G401 (cell line): ENCODE results near the gene MPV17L. TPM values are rescaled to one million over a fixed set of nuclear protein-coding genes. Genes with fewer than 3 reads are reported as not detected.
"Not testable (repeated sequence)": the region's sequence is repeated elsewhere in the genome, so short reads cannot be mapped to it uniquely, and the experiment has no call there.

ENCODE experiments used
- DNase-seq: peaks from one replicate; pipeline ENCODE4 v3.0.0-alpha.2; 2015; ENCODE audit warnings: low spot score
- in situ Hi-C: cut with HindIII; loops from 2 replicates; pipeline ENCODE4 v1.10.0; 2016; ENCODE audit warnings: low sequenced_read_pairs, mixed read lengths
- total RNA-seq: library from RNA; depleted of rRNA; stranded (reverse); fragments of >200 nt; shearing (Covaris generic); gene quantifications from 2 replicates; pipeline ENCODE4 v1.2.3, GENCODE V29; 2014; rRNA removed

MPV17L gene
- 5.2 and 6.7 TPM in 2 replicates for total RNA-seq

GRCh38 chr16:15395631-15396508, at the start of gene MPV17L:
Gene MPV17L, plus strand, starts transcription at chr16:15395754. Its CDS starts 144 bp downstream, at chr16:15395898.
- peak; percentile 64 for DNase-seq

GRCh38 chr16:15348721-15349120, 46.8 kb upstream of the MPV17L start:
- in situ Hi-C loops, DNase-seq: not testable (repeated sequence)

More at GRCh38 chr16:15395631-15396508, at the start of gene MPV17L:
- in situ Hi-C loops, result not testable (repeated sequence)

- in situ Hi-C loops, DNase-seq: not testable (repeated sequence)
Measured at GRCh38 chr16:15351251-15351650, 44.3 kb upstream of the MPV17L start.

GRCh38 chr16:15351745-15352144, 43.8 kb upstream of the MPV17L start:
- in situ Hi-C loops, DNase-seq: not testable (repeated sequence)

- in situ Hi-C loops, result not testable (repeated sequence)
Measured at GRCh38 chr16:15352852-15353251, 42.7 kb upstream of the MPV17L start.

GRCh38 chr16:15354846-15355245, 40.7 kb upstream of the MPV17L start:
- DNase-seq, in situ Hi-C loops: not testable (repeated sequence)

More at GRCh38 chr16:15352852-15353251, 42.7 kb upstream of the MPV17L start:
- not testable (repeated sequence) for DNase-seq

GRCh38 chr16:15357495-15357894, 38.1 kb upstream of the MPV17L start:
- in situ Hi-C loops, DNase-seq: not testable (repeated sequence)

GRCh38 chr16:15378194-15378593, 17.4 kb upstream of the MPV17L start, which contains the start of gene NPIPA5:
Gene NPIPA5, minus strand, starts transcription at chr16:15378294. Its CDS starts 0 bp downstream, at chr16:15378294.
- DNase-seq, in situ Hi-C loops: not testable (repeated sequence)

- not testable (repeated sequence) for DNase-seq
Measured at GRCh38 chr16:15382810-15383209, 12.7 kb upstream of the MPV17L start.

GRCh38 chr16:15388060-15388459, 7.5 kb upstream of the MPV17L start:
- in situ Hi-C loops, DNase-seq: not testable (repeated sequence)

More at GRCh38 chr16:15382810-15383209, 12.7 kb upstream of the MPV17L start:
- in situ Hi-C loops, result not testable (repeated sequence)

- in situ Hi-C loops, DNase-seq: not testable (repeated sequence)
Measured at GRCh38 chr16:15389916-15390315, 5.6 kb upstream of the MPV17L start.

GRCh38 chr16:15393025-15393424, 2.5 kb upstream of the MPV17L start:
- DNase-seq, in situ Hi-C loops: not testable (repeated sequence)

- in situ Hi-C loops, DNase-seq: not testable (repeated sequence)
Measured at GRCh38 chr16:15396509-15396829, 915 bp downstream of the MPV17L start.

GRCh38 chr16:15396948-15397594, 1.5 kb downstream of the MPV17L start:
- in situ Hi-C loops, result no loop called here

GRCh38 chr16:15398618-15399316, 3.2 kb downstream of the MPV17L start:
- in situ Hi-C loops, result no loop called here
- DNase-seq, result no peak

More at GRCh38 chr16:15396948-15397594, 1.5 kb downstream of the MPV17L start:
- DNase-seq, result no peak

- DNase-seq, result no peak
- in situ Hi-C loops, result no loop called here
Measured at GRCh38 chr16:15399317-15399716, 3.8 kb downstream of the MPV17L start.

GRCh38 chr16:15400314-15400713, 4.8 kb downstream of the MPV17L start:
- in situ Hi-C loops, DNase-seq: not testable (repeated sequence)

- in situ Hi-C loops, result no loop called here
- no peak for DNase-seq
Measured at GRCh38 chr16:15401972-15402371, 6.4 kb downstream of the MPV17L start.

- in situ Hi-C loops, result no loop called here
- DNase-seq, result no peak
Measured at GRCh38 chr16:15403392-15403995, 7.9 kb downstream of the MPV17L start.
